Neutrophil (primary cell): ENCODE results near the gene NSG1.

ENCODE experiments used
- H3K27ac ChIP-seq: fragments of 200-600 bp; sonication (generic); 2 replicates; pipeline ENCODE4 v1.5.1; 2016; ENCODE audit warnings: mild to moderate bottlenecking, moderate library complexity
- H3K27me3 ChIP-seq: fragments of 200-600 bp; sonication (generic); 2 replicates; pipeline ENCODE4 v1.6.0; 2016; ENCODE audit warnings: mild to moderate bottlenecking
- H3K36me3 ChIP-seq: fragments of 200-600 bp; sonication (generic); 2 replicates; pipeline ENCODE4 v1.5.1; 2017
- H3K4me1 ChIP-seq, 2 experiments: fragments of 200-600 bp in 1 of 2; sonication (generic) in 1 of 2; 1 replicate in 1 of 2; 2 replicates in 1 of 2; pipeline versions ENCODE4 v1.5.1 to v1.6.1; 2013 to 2016; ENCODE audit warnings: low read depth in 1 of 2, low read length in 1 of 2, mild to moderate bottlenecking in 1 of 2, moderate library complexity in 1 of 2; ENCODE audit not compliant: control insufficient read depth in 1 of 2, insufficient read depth in 1 of 2
- H3K4me3 ChIP-seq, 2 experiments: fragments of 200-600 bp in 1 of 2; sonication (generic) in 1 of 2; 1 replicate in 1 of 2; 2 replicates in 1 of 2; pipeline ENCODE4 v1.5.1; 2013 to 2016; ENCODE audit warnings: low read depth in 1 of 2, low read length in 1 of 2, mild to moderate bottlenecking in 1 of 2, moderate library complexity in 1 of 2
- H3K9me3 ChIP-seq: fragments of 200-600 bp; sonication (generic); 2 replicates; pipeline ENCODE4 v1.5.1; 2016
- TF ChIP-seq, protein P1 (sequence below): fragments of 200-600 bp; sonication (generic); IDR thresholded peaks from 2 replicates; pipeline ENCODE4 v1.5.1; 2016; ENCODE audit warnings: antibody characterized with exemption

The NSG1 gene

DNA sequence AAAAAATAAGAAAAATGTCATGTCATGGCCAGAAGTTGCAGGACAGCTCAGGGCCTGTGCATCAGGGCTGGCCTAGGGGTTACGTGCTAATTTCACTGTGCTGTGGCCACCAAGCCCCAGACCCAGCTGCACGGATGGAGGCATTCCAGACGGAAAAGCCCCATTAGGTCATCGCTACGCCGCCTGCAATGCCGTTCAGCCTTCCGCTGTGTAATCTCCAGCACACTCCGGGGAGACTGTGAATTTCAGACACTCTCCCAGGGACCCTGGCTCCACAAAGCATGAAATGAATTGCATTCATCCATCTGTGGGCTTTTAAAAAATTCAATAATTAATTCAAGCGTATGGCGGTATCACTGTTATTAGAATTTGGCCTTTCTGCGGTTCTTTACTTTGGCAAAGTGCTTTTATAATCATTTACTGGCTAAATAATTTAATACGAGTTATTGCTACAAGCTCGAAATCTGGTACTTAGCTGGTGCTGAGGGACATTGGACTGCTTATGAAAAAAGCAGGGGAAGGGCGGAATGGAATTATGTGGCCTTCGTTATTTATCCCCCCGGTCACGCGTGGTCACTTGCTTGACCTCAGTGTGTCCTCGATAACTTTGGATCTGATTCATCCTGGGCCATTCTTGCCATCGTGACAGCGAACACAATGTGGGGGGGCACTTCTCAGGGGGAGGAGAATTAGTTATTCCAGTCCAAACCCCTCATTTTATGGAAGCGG is 9.0 kb upstream of the NSG1 start:
- Histone ChIP-seq H3K4me1 (no peaks in the 10 kb centered on the region), H3K9me3 (no peaks in the 10 kb centered on the region), H3K36me3 (no peaks in the 10 kb centered on the region), H3K27me3 (peaks cover 42% of the 10 kb centered on the region), H3K27ac (no peak overlapping the region), H3K4me3 (no peak overlapping the region)
- TF ChIP-seq, protein P1, sequence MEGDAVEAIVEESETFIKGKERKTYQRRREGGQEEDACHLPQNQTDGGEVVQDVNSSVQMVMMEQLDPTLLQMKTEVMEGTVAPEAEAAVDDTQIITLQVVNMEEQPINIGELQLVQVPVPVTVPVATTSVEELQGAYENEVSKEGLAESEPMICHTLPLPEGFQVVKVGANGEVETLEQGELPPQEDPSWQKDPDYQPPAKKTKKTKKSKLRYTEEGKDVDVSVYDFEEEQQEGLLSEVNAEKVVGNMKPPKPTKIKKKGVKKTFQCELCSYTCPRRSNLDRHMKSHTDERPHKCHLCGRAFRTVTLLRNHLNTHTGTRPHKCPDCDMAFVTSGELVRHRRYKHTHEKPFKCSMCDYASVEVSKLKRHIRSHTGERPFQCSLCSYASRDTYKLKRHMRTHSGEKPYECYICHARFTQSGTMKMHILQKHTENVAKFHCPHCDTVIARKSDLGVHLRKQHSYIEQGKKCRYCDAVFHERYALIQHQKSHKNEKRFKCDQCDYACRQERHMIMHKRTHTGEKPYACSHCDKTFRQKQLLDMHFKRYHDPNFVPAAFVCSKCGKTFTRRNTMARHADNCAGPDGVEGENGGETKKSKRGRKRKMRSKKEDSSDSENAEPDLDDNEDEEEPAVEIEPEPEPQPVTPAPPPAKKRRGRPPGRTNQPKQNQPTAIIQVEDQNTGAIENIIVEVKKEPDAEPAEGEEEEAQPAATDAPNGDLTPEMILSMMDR: no peak

DNA sequence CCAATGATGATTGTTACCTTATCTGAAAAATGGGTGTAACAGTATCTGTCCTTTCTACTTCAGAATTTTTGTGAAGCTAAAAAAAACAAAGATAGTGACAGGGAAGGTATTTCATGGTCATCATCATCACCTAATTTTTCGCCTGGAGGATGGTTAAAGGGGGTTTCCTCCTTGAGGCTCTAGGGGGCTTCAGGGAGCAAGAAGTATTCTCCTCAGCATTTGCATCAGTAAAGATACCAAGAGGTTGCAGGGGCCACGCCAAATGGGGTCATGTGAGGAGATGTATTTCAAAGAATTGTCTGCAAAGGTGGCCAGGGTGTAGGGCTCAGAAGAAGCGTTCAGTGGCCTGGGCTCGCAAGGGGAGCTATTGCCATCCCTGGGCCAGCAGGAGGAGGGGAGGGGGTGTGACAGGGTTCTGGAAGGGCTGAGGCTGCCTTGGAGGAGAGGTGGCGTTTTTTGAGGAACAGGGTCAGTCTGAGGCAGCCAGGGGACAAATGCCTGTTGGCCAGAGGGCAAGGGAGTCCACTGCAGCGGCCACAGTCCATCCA is 7.3 kb upstream of the NSG1 start:
- H3K27ac ChIP-seq: no peak overlapping the region
- H3K4me1 ChIP-seq: no peaks in the 10 kb centered on the region
- no peak overlapping the region for H3K4me3 ChIP-seq
- H3K9me3 ChIP-seq: no peaks in the 10 kb centered on the region
- no peaks in the 10 kb centered on the region for H3K36me3 ChIP-seq
- peaks cover 60% of the 10 kb centered on the region for H3K27me3 ChIP-seq
- TF ChIP-seq, protein P1: no peak

DNA sequence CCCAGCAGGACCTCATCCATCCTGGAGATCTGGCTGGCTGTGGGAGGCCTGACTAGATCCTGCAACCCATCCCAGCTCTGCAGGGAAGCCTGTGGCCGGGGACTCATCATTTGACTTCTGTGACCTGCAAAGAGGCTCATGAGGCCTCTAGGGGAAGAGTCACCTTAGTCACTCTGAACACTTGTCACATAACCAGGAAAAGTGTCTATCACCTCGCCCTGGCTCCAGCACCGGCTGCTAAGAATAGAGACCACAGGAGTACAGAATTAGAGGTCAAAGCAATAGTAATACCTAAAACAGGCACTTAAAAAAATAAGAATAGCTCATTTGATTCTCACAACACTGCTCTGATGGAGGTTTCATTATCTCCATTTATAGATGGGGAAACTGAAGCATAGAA is 3.8 kb upstream of the NSG1 start:
- H3K27ac ChIP-seq: no peak overlapping the region
- no peaks in the 10 kb centered on the region for H3K36me3 ChIP-seq
- H3K4me1 ChIP-seq: no peaks in the 10 kb centered on the region
- TF ChIP-seq, protein P1: no peak
- H3K4me3 ChIP-seq: no peak overlapping the region
- peaks cover 82% of the 10 kb centered on the region for H3K27me3 ChIP-seq
- no peaks in the 10 kb centered on the region for H3K9me3 ChIP-seq

DNA sequence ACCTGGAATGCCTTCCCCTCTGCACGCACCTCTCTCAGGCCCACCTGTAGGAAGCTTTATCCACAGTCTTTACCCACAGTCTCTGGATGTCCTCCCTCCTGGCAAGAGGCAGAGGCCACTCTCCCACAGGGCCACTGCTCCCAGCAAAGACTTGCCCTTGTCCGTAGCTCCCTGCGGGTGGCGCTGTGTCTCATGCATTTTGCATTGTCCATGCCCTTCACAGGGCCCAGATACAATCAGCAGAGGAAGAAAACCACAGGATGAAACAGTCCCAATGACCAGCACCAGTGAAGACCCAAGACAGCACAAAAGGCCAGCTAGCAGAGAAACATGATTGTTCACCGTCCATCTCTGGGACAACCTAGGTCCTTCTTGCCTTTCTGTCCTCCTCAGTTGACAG is 2.1 kb upstream of the NSG1 start:
- Histone ChIP-seq H3K27me3 (peaks cover 94% of the 10 kb centered on the region), H3K9me3 (no peaks in the 10 kb centered on the region), H3K36me3 (no peaks in the 10 kb centered on the region), H3K4me3 (no peak overlapping the region), H3K27ac (no peak overlapping the region), H3K4me1 (no peaks in the 10 kb centered on the region)
- TF ChIP-seq, protein P1: no peak

DNA sequence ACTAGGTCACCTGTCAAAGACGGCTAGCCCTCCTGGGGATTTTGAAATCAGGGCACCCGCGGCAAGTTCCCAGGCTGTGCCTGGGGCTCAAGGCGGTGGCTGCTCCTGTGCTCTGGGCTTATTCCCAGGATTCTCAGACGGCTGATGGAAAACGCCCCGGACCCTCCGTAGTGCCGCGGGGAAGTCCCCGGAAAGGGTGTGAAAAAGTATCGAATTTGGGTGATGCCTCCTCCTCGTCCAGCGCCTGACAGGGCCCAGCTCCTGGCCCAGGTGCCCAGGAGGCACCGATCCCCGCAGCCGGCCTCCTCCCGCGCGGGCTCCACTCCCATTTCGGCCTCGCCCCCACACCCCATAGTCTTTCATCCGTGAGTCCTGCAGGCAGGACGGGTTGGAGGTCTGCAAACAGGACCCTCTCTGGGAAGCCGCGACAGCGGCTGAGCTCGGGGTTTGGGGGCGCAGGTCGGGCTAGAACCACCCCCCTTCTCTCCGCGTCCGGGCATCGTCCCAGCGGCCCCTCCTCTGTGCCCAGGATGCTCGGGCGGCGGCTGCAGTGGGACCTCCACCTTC is 1.1 kb upstream of the NSG1 start:
- Histone ChIP-seq H3K27ac (no peak overlapping the region), H3K9me3 (no peaks in the 10 kb centered on the region), H3K4me3 (no peak overlapping the region), H3K27me3 (peaks cover 96% of the 10 kb centered on the region), H3K36me3 (no peaks in the 10 kb centered on the region), H3K4me1 (no peaks in the 10 kb centered on the region)
- TF ChIP-seq, protein P1: no peak
